DOHH2 (cell line): ENCODE measurements around the gene SDHB.

ENCODE experiments used
- H3F3A ChIP-seq: fragments of 200-600 bp; sonication (generic), shearing (Covaris generic); 2 replicates; pipeline ENCODE4 v1.6.0; 2016; ENCODE audit warnings: antibody characterized with exemption, mild to moderate bottlenecking; ENCODE audit not compliant: control insufficient read depth, insufficient read depth
- H3K27ac ChIP-seq: fragments of 200-600 bp; sonication (generic); 2 replicates; pipeline ENCODE4 v1.5.1; 2014; ENCODE audit warnings: low read depth, mild to moderate bottlenecking, low read length, moderate library complexity
- H3K27me3 ChIP-seq: fragments of 200-600 bp; sonication (generic); 2 replicates; pipeline ENCODE4 v1.6.1; 2014; ENCODE audit warnings: mild to moderate bottlenecking, low read length, mixed read lengths; ENCODE audit not compliant: control insufficient read depth
- H3K36me3 ChIP-seq: fragments of 200-600 bp; sonication (generic); 2 replicates; pipeline ENCODE4 v1.6.1; 2014; ENCODE audit warnings: mild to moderate bottlenecking, low read length, moderate library complexity, mixed read lengths; ENCODE audit not compliant: control insufficient read depth
- H3K4me1 ChIP-seq: fragments of 200-600 bp; sonication (generic); 2 replicates; pipeline ENCODE4 v1.6.1; 2014; ENCODE audit warnings: mild to moderate bottlenecking, low read length, mixed read lengths; ENCODE audit not compliant: control insufficient read depth
- H3K4me2 ChIP-seq: fragments of 200-600 bp; sonication (generic); 2 replicates; pipeline ENCODE4 v1.6.0; 2014; ENCODE audit warnings: mild to moderate bottlenecking, low read length, moderate library complexity
- H3K4me3 ChIP-seq: fragments of 200-600 bp; sonication (generic); 2 replicates; pipeline ENCODE4 v1.5.1; 2014; ENCODE audit warnings: mild to moderate bottlenecking, low read length, mixed read lengths
- H3K79me2 ChIP-seq: fragments of 200-600 bp; sonication (generic); 2 replicates; pipeline ENCODE4 v1.6.1; 2014; ENCODE audit warnings: mild to moderate bottlenecking, low read length, mixed read lengths; ENCODE audit not compliant: control insufficient read depth
- H3K9me2 ChIP-seq: fragments of 200-600 bp; sonication (generic); replicated peaks from 2 replicates; pipeline ENCODE4 v1.6.1; 2014; ENCODE audit warnings: mild to moderate bottlenecking, low read length, mixed read lengths; ENCODE audit not compliant: control insufficient read depth
- H3K9me3 ChIP-seq: fragments of 200-600 bp; sonication (generic); 2 replicates; pipeline ENCODE4 v1.6.1; 2014; ENCODE audit warnings: antibody characterized with exemption, low read length, mixed read lengths; ENCODE audit not compliant: control insufficient read depth, insufficient read depth
- H4K20me1 ChIP-seq: fragments of 200-600 bp; sonication (generic); 2 replicates; pipeline ENCODE4 v1.6.0; 2014; ENCODE audit warnings: low read depth, mild to moderate bottlenecking, antibody characterized with exemption, low read length, moderate library complexity; ENCODE audit not compliant: control insufficient read depth, insufficient read depth
- EZH2phosphoT487 ChIP-seq: fragments of 200-600 bp; sonication (generic); IDR thresholded peaks from 2 replicates; pipeline ENCODE4 v1.6.1; 2017; ENCODE audit warnings: borderline replicate concordance, mild to moderate bottlenecking, antibody characterized with exemption, low read length, moderate library complexity, mixed read lengths
- TF ChIP-seq, protein P1 (sequence below): fragments of 200-600 bp; sonication (generic); IDR thresholded peaks from one replicate; pipeline ENCODE4 v1.5.1; 2014; ENCODE audit warnings: antibody characterized with exemption, mild to moderate bottlenecking, low read depth, low read length; ENCODE audit not compliant: poor library complexity, severe bottlenecking

Gene SDHB

DNA sequence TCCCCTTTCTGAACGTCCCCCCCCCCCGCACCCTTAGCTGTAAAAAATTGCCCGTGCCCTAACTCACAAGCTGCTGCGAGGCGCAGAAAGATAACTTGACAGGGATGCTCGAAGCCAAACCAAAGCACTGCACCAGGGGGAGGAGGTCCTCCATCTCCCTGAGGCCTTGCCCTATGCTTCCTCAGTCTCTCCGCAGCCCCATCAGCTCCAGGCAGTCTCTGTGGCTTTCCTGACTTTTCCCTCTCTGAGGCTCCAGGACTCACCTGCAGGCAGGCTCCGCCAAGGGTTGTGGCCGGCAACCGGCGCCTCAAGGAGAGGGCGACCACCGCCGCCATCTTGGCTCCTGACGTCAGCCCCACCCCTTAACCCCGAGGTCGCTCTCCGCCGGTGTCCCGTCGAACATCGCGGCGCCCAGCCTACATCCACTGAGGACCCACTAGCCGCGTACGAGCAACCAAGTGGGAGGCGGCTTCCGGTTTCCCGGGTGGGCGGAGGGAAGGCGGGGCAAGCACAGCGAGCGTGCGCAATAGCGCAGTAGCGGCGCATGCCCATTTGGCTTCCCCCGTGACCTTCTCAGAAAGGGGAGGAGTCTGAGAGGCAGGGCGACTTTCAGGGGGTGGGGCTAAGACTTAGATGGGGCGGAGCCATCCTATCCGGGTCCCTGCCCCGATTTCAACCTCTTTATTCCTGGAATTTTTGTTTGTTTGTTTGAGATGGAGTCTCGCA, at the start of gene SDHB:
SDHB (minus strand) TSS at position 348 of the 726 bp plus-strand sequence; CDS start at position 335, 13 bp downstream.
- Histone ChIP-seq H3K4me1 (peaks cover 12% of the 10 kb centered on the region), H3K79me2 (peaks cover 50% of the 10 kb centered on the region)

DNA sequence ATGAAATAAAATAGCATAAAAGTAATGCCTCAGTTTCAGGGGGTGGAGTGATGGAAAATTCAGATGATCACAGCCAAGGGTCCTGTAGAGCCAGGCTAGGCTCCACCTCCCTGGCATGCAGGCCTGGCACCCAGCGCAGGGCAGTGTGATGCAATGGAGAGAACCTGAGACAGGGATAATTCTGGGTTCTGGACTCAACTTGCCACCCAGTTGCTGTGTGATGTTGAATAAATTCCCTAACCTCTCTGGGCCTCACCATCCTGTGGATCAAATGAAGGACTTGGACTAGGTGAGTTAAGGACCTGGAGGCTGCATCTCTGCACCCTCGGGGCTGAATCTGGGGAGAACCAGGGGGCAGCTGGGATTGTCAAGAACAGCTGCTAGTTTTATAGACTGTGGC, 48.4 kb upstream of the SDHB start:
- H3K27ac ChIP-seq = no peak overlapping the region
- TF ChIP-seq, protein P1, sequence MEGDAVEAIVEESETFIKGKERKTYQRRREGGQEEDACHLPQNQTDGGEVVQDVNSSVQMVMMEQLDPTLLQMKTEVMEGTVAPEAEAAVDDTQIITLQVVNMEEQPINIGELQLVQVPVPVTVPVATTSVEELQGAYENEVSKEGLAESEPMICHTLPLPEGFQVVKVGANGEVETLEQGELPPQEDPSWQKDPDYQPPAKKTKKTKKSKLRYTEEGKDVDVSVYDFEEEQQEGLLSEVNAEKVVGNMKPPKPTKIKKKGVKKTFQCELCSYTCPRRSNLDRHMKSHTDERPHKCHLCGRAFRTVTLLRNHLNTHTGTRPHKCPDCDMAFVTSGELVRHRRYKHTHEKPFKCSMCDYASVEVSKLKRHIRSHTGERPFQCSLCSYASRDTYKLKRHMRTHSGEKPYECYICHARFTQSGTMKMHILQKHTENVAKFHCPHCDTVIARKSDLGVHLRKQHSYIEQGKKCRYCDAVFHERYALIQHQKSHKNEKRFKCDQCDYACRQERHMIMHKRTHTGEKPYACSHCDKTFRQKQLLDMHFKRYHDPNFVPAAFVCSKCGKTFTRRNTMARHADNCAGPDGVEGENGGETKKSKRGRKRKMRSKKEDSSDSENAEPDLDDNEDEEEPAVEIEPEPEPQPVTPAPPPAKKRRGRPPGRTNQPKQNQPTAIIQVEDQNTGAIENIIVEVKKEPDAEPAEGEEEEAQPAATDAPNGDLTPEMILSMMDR = no peak
- TF ChIP-seq EZH2phosphoT487 = no peak
- no peaks in the 10 kb centered on the region for H4K20me1 ChIP-seq
- no peaks in the 10 kb centered on the region for H3K4me1 ChIP-seq
- H3K4me2 ChIP-seq = no peak overlapping the region
- no peaks in the 10 kb centered on the region for H3K36me3 ChIP-seq
- no peaks in the 10 kb centered on the region for H3F3A ChIP-seq
- H3K4me3 ChIP-seq = no peak overlapping the region
- H3K9me2 ChIP-seq = no peaks in the 10 kb centered on the region
- H3K79me2 ChIP-seq = no peaks in the 10 kb centered on the region
- peaks cover 14% of the 10 kb centered on the region for H3K27me3 ChIP-seq
- H3K9me3 ChIP-seq = no peaks in the 10 kb centered on the region

More for the DNA sequence above, at the start of gene SDHB:
- H3K36me3 ChIP-seq = peaks cover 30% of the 10 kb centered on the region
- TF ChIP-seq EZH2phosphoT487 = no peak
- TF ChIP-seq, protein P1 = no peak
- peaks cover 6% of the 10 kb centered on the region; the same call in 1 of the 2 replicates for H4K20me1 ChIP-seq
- H3K9me3 ChIP-seq = no peaks in the 10 kb centered on the region
- H3F3A ChIP-seq = no peaks in the 10 kb centered on the region; the same call in 1 of the 2 replicates
- H3K27me3 ChIP-seq = no peaks in the 10 kb centered on the region; the same call in 1 of the 2 replicates
- H3K27ac ChIP-seq = peak within 1 kb of the TSS; percentile 17; the same call in 1 of the 2 replicates
- H3K4me3 ChIP-seq = peak within 1 kb of the TSS; percentile 94
- H3K9me2 ChIP-seq = no peaks in the 10 kb centered on the region
- peak within 1 kb of the TSS; percentile 68 for H3K4me2 ChIP-seq

DNA sequence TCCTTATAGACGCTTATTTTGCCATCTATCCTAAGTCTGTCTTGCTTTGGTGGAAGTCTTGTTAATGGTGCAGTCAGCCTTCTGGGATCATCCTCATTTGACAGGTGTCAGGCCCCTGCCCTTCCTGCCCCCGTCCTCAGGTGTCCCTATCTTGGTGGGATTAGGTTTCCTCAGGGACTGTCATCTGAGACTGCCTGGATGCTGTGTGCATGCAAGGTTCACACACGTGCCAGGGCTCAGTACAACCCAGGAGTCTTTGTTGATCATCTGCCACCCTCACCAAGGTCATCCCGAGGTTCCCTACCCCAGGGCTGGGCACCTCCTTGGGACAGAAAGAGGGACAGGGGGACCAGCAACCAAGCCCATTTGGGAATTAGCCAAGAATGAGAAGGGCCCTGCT, 47.4 kb upstream of the SDHB start:
- no peaks in the 10 kb centered on the region for H3F3A ChIP-seq
- H3K27ac ChIP-seq = no peak overlapping the region
- no peak for TF ChIP-seq EZH2phosphoT487
- TF ChIP-seq, protein P1 = no peak
- H3K27me3 ChIP-seq = peaks cover 8% of the 10 kb centered on the region
- H3K36me3 ChIP-seq = no peaks in the 10 kb centered on the region
- no peaks in the 10 kb centered on the region for H3K9me2 ChIP-seq
- H4K20me1 ChIP-seq = no peaks in the 10 kb centered on the region
- H3K9me3 ChIP-seq = no peaks in the 10 kb centered on the region
- no peak overlapping the region for H3K4me3 ChIP-seq
- no peaks in the 10 kb centered on the region for H3K79me2 ChIP-seq
- H3K4me1 ChIP-seq = no peaks in the 10 kb centered on the region
- no peak overlapping the region for H3K4me2 ChIP-seq
